H9 (cell line): Measurements from ENCODE around the gene CXCL3. TPM values are rescaled to one million over a fixed set of nuclear protein-coding genes. Genes with fewer than 3 reads are reported as not detected.

ENCODE experiments used
- DNase-seq: peaks from one replicate; pipeline ENCODE4 v3.0.0-alpha.2; 2017
- H2AFZ ChIP-seq: one replicate; pipeline ENCODE4 v1.6.1; 2013; ENCODE audit warnings: mild to moderate bottlenecking, low read length, control low read depth, moderate library complexity
- H2AK5ac ChIP-seq: 2 replicates; pipeline ENCODE4 v1.6.1; 2013; ENCODE audit warnings: low read length, control low read depth, mixed read lengths; ENCODE audit not compliant: insufficient read length
- H2BK120ac ChIP-seq: one replicate; pipeline ENCODE4 v1.6.1; 2013; ENCODE audit warnings: low read depth, mild to moderate bottlenecking, low read length, control low read depth, inconsistent platforms; ENCODE audit not compliant: poor library complexity, severe bottlenecking
- H2BK12ac ChIP-seq: 2 replicates; pipeline ENCODE4 v1.6.1; 2013; ENCODE audit warnings: low read length, control low read depth, mixed read lengths, low read depth; ENCODE audit not compliant: insufficient read length
- H2BK15ac ChIP-seq: 2 replicates; pipeline ENCODE4 v1.6.1; 2013; ENCODE audit warnings: low read depth, low read length, control low read depth
- H2BK20ac ChIP-seq: one replicate; pipeline ENCODE4 v1.6.1; 2013; ENCODE audit warnings: low read depth, mild to moderate bottlenecking, low read length, control low read depth, inconsistent platforms; ENCODE audit not compliant: poor library complexity, severe bottlenecking
- H2BK5ac ChIP-seq: 2 replicates; pipeline ENCODE4 v1.6.1; 2013; ENCODE audit warnings: low read length, control low read depth, mixed read lengths; ENCODE audit not compliant: insufficient read length
- H3K14ac ChIP-seq: 2 replicates; pipeline ENCODE4 v1.6.1; 2013; ENCODE audit warnings: low read length, control low read depth; ENCODE audit not compliant: insufficient read depth
- H3K18ac ChIP-seq: 2 replicates; pipeline ENCODE4 v1.6.1; 2013; ENCODE audit warnings: low read depth, mild to moderate bottlenecking, mixed read lengths, low read length, control low read depth; ENCODE audit not compliant: insufficient read length
- H3K23ac ChIP-seq: 2 replicates; pipeline ENCODE4 v1.6.1; 2013; ENCODE audit warnings: low read length, control low read depth, mixed read lengths, low read depth; ENCODE audit not compliant: insufficient read length
- H3K23me2 ChIP-seq: 2 replicates; pipeline ENCODE4 v1.6.1; 2013; ENCODE audit warnings: low read depth, mild to moderate bottlenecking, mixed read lengths, low read length, control low read depth; ENCODE audit not compliant: insufficient read length, poor library complexity, severe bottlenecking
- H3K27ac ChIP-seq: 2 replicates; pipeline ENCODE4 v1.5.1; 2013; ENCODE audit warnings: low read length, control low read depth, mixed read lengths, low read depth; ENCODE audit not compliant: insufficient read length
- H3K27me3 ChIP-seq: 2 replicates; pipeline ENCODE4 v1.6.1; 2013; ENCODE audit warnings: low read length, control low read depth, inconsistent platforms; ENCODE audit not compliant: insufficient read depth
- H3K4ac ChIP-seq: 2 replicates; pipeline ENCODE4 v1.6.1; 2013; ENCODE audit warnings: low read depth, mild to moderate bottlenecking, control low read depth, inconsistent platforms, low read length, moderate library complexity
- H3K4me1 ChIP-seq: 2 replicates; pipeline ENCODE4 v1.6.1; 2013; ENCODE audit warnings: low read length, control low read depth, inconsistent platforms; ENCODE audit not compliant: insufficient read depth
- H3K4me2 ChIP-seq: 2 replicates; pipeline ENCODE4 v1.6.1; 2013; ENCODE audit warnings: low read length, control low read depth, mixed read lengths; ENCODE audit not compliant: insufficient read length, insufficient read depth
- H3K56ac ChIP-seq: 2 replicates; pipeline ENCODE4 v1.6.1; 2013; ENCODE audit warnings: low read depth, mild to moderate bottlenecking, mixed read lengths, low read length, control low read depth; ENCODE audit not compliant: insufficient read length
- H3K79me1 ChIP-seq: 2 replicates; pipeline ENCODE4 v1.6.1; 2013; ENCODE audit warnings: low read depth, mild to moderate bottlenecking, moderate library complexity, low read length, control low read depth, inconsistent platforms; ENCODE audit not compliant: insufficient read depth, poor library complexity, severe bottlenecking
- H3K79me2 ChIP-seq: 2 replicates; pipeline ENCODE4 v1.6.1; 2013; ENCODE audit warnings: low read length, control low read depth, inconsistent platforms; ENCODE audit not compliant: insufficient read depth
- H3K9ac ChIP-seq: 2 replicates; pipeline ENCODE4 v1.6.1; 2013; ENCODE audit warnings: low read length, control low read depth, mixed read lengths; ENCODE audit not compliant: insufficient read length; ENCODE audit errors: extremely low read depth
- H3K9me3 ChIP-seq: one replicate; pipeline ENCODE4 v1.6.1; 2013; ENCODE audit warnings: low read depth, low read length, inconsistent platforms; ENCODE audit not compliant: control insufficient read depth
- H3T11ph ChIP-seq: one replicate; pipeline ENCODE4 v1.6.1; 2013; ENCODE audit warnings: mild to moderate bottlenecking, low read length, control low read depth, inconsistent platforms
- H4K20me1 ChIP-seq: one replicate; pipeline ENCODE4 v1.6.1; 2013; ENCODE audit not compliant: control insufficient read depth, insufficient read length, insufficient read depth
- H4K5ac ChIP-seq: 2 replicates; pipeline ENCODE4 v1.6.1; 2013; ENCODE audit warnings: low read depth, mild to moderate bottlenecking, mixed read lengths, low read length, control low read depth; ENCODE audit not compliant: insufficient read length
- H4K8ac ChIP-seq: replicated peaks from 2 replicates; pipeline ENCODE4 v1.6.1; 2013; ENCODE audit warnings: low read length, control low read depth, mixed read lengths, low read depth; ENCODE audit not compliant: insufficient read length
- H4K91ac ChIP-seq: 2 replicates; pipeline ENCODE4 v1.6.1; 2013; ENCODE audit warnings: low read depth, mild to moderate bottlenecking, moderate library complexity, mixed read lengths, low read length, control low read depth; ENCODE audit not compliant: insufficient read length
- H3K27ac Mint-ChIP-seq, 3 experiments: 2 replicates in 2 of 3; 3 replicates in 1 of 3; pipeline ENCODE4 v1.8.0; 2020 to 2021; ENCODE audit warnings: mixed read lengths in 3 of 3, mild to moderate bottlenecking in 1 of 3, moderate library complexity in 1 of 3
- H3K27me3 Mint-ChIP-seq: 2 replicates; pipeline ENCODE4 v1.8.0; 2021; ENCODE audit warnings: low read depth, mild to moderate bottlenecking, moderate library complexity, mixed read lengths
- H3K36me3 Mint-ChIP-seq, 3 experiments: 2 replicates in 2 of 3; 3 replicates in 1 of 3; pipeline ENCODE4 v1.8.0; 2020 to 2021; ENCODE audit warnings: low read depth in 3 of 3, mixed read lengths in 3 of 3; ENCODE audit not compliant: insufficient read depth in 1 of 3
- H3K4me1 Mint-ChIP-seq, 2 experiments: 2 replicates each; pipeline ENCODE4 v1.8.0; 2020; ENCODE audit warnings: mixed read lengths in 2 of 2
- H3K4me3 Mint-ChIP-seq, 2 experiments: 2 replicates in 1 of 2; 3 replicates in 1 of 2; pipeline ENCODE4 v1.8.0; 2020 to 2021; ENCODE audit warnings: mild to moderate bottlenecking in 2 of 2, mixed read lengths in 2 of 2, moderate library complexity in 1 of 2
- H3K9me3 Mint-ChIP-seq, 2 experiments: 2 replicates in 1 of 2; 3 replicates in 1 of 2; pipeline ENCODE4 v1.8.0; 2020; ENCODE audit warnings: mild to moderate bottlenecking in 2 of 2, mixed read lengths in 2 of 2, moderate library complexity in 1 of 2
- WGBS: extraction: QIAGEN DNeasy Blood & Tissue Kit; methylation state at CpG from one replicate; pipeline ENCODE4 v1.1.7; 2013; ENCODE audit warnings: missing lambda C conversion rate, low lambda C conversion rate, mixed read lengths; ENCODE audit not compliant: insufficient read length; ENCODE audit errors: extremely low coverage; 5-methylcytosine and 5-hydroxymethylcytosine counted together
- total RNA-seq: library from RNA; stranded (reverse); gene quantifications from 2 replicates; pipeline ENCODE4 v1.2.1, GENCODE V29; 2021
- TF ChIP-seq, protein P1 (sequence below): fragments of 200-600 bp; sonication (generic); conservative IDR thresholded peaks from 3 replicates; pipeline ENCODE4 v1.8.0; 2021; ENCODE audit warnings: antibody characterized with exemption, mild to moderate bottlenecking

Gene CXCL3
- total RNA-seq, 1 experiment from 2014 or later, result 3.7 TPM

DNA sequence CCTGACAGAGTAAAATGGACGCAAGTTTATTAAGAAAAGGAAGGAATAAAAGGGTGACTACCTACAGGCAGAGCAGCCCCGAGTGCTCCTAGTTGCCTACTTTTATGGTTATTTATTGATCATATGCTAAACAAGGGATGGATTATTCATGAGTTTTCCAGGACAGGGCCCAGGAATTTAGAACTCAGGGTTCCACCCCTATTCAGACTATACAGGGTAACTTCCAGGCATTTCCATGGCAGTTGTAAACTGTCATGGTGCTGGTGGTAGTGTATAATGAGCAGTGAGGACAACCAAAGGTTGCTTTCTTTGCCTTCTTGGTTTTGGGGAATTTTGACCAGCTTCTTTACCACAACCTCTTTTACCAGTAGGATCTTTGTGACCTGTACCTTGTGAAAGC is 27.7 kb upstream of the CXCL3 start:
- H3K4me1 Mint-ChIP-seq, result peaks cover 4 to 5% of the 10 kb centered on the region in 2 experiments
- Histone ChIP-seq H2BK15ac (no peak overlapping the region), H4K91ac (no peak overlapping the region), H3K4ac (no peak overlapping the region), H3K79me1 (no peaks in the 10 kb centered on the region), H3K23me2 (no peaks in the 10 kb centered on the region), H3T11ph (no peak overlapping the region), H2AK5ac (no peak overlapping the region), H3K14ac (no peak overlapping the region), H3K79me2 (no peaks in the 10 kb centered on the region), H3K4me2 (no peak overlapping the region), H2BK120ac (no peak overlapping the region), H2BK5ac (no peak overlapping the region), H3K4me1 (no peaks in the 10 kb centered on the region), H2BK12ac (no peak overlapping the region), H4K5ac (no peak overlapping the region), H3K23ac (no peak overlapping the region), H3K9ac (no peak overlapping the region), H3K18ac (no peak overlapping the region), H3K56ac (no peak overlapping the region), H4K20me1 (no peaks in the 10 kb centered on the region), H4K8ac (no peak overlapping the region), H3K9me3 (peaks cover 6% of the 10 kb centered on the region), H2BK20ac (no peak overlapping the region), H3K27ac (no peak overlapping the region), H2AFZ (no peak overlapping the region), H3K27me3 (no peaks in the 10 kb centered on the region)
- H3K4me3 Mint-ChIP-seq, result no peak overlapping the region
- TF ChIP-seq, protein P1, sequence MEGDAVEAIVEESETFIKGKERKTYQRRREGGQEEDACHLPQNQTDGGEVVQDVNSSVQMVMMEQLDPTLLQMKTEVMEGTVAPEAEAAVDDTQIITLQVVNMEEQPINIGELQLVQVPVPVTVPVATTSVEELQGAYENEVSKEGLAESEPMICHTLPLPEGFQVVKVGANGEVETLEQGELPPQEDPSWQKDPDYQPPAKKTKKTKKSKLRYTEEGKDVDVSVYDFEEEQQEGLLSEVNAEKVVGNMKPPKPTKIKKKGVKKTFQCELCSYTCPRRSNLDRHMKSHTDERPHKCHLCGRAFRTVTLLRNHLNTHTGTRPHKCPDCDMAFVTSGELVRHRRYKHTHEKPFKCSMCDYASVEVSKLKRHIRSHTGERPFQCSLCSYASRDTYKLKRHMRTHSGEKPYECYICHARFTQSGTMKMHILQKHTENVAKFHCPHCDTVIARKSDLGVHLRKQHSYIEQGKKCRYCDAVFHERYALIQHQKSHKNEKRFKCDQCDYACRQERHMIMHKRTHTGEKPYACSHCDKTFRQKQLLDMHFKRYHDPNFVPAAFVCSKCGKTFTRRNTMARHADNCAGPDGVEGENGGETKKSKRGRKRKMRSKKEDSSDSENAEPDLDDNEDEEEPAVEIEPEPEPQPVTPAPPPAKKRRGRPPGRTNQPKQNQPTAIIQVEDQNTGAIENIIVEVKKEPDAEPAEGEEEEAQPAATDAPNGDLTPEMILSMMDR, result no peak
- H3K27me3 Mint-ChIP-seq, result no peaks in the 10 kb centered on the region
- no peak for DNase-seq
- peaks cover 7 to 11% (median 9%) of the 10 kb centered on the region in 3 experiments; a peak in 6 of 7 replicates for H3K36me3 Mint-ChIP-seq
- peaks cover 15 to 25% of the 10 kb centered on the region in 2 experiments for H3K9me3 Mint-ChIP-seq
- WGBS, result no CpG with 5 or more reads among the region's 2 CpGs
- no peak overlapping the region for H3K27ac Mint-ChIP-seq
